PC-3 (cell line): Measurements from ENCODE around the gene SELPLG. TPM values are rescaled to one million over a fixed set of nuclear protein-coding genes. Genes with fewer than 3 reads are reported as not detected.
"Not testable (repeated sequence)": the region's sequence is repeated elsewhere in the genome, so short reads cannot be mapped to it uniquely, and the experiment has no call there.

Source experiments
- ATAC-seq: fragments of 200-7000 bp; cut with Tn5 transposase; 2 replicates; pipeline ENCODE4 v1.9.1; 2020; ENCODE audit warnings: mild to moderate bottlenecking, moderate library complexity
- BruUV-seq: library from RNA; stranded (reverse); fragments of 400-500 nt; replicated peaks from 2 replicates; lab custom pipeline; 2021; lab: Mats Ljungman, UMichigan
- CTCF ChIA-PET: fragments of 300-600 bp; sonication (Branson Sonifier 250); formaldehyde crosslinking; loops from one replicate; lab custom pipeline; 2022; ENCODE audit warnings: antibody characterized with exemption; lab: Charles Lee
- POLR2A ChIA-PET: fragments of 300-600 bp; sonication (Branson Sonifier 250); formaldehyde crosslinking; loops from one replicate; lab custom pipeline; 2022; ENCODE audit warnings: antibody characterized with exemption; ENCODE audit not compliant: unreplicated experiment; lab: Charles Lee
- DNase-seq: peaks from one replicate; pipeline ENCODE4 v3.0.0-alpha.2; 2015
- H2AFZ ChIP-seq: fragments of 300-600 bp; sonication (generic); 2 replicates; pipeline ENCODE4 v1.6.0; 2016; ENCODE audit warnings: antibody characterized with exemption, low read length
- H3F3A ChIP-seq: fragments of 300-600 bp; sonication (generic); one replicate; pipeline ENCODE4 v1.6.0; 2017; ENCODE audit warnings: antibody characterized with exemption, low read length, control low read depth, mild to moderate bottlenecking; ENCODE audit not compliant: unreplicated experiment
- H3K27ac ChIP-seq: fragments of 300-600 bp; sonication (generic); 2 replicates; pipeline ENCODE4 v1.5.1; 2016; ENCODE audit warnings: mild to moderate bottlenecking, low read length
- H3K27me3 ChIP-seq: fragments of 300-600 bp; sonication (generic); 2 replicates; pipeline ENCODE4 v1.6.1; 2016; ENCODE audit warnings: low read length, mixed read lengths
- H3K36me3 ChIP-seq: fragments of 300-600 bp; sonication (generic); 2 replicates; pipeline ENCODE4 v1.6.1; 2016; ENCODE audit warnings: low read depth, mixed run types, low read length, mixed read lengths
- H3K4me1 ChIP-seq: fragments of 300-600 bp; sonication (generic); 2 replicates; pipeline ENCODE4 v1.5.1; 2016; ENCODE audit warnings: low read length; ENCODE audit not compliant: insufficient read depth
- H3K4me2 ChIP-seq: fragments of 300-600 bp; sonication (generic); 2 replicates; pipeline ENCODE4 v1.6.0; 2016; ENCODE audit warnings: low read length
- H3K4me3 ChIP-seq: fragments of 300-600 bp; sonication (generic); 2 replicates; pipeline ENCODE4 v1.5.1; 2016; ENCODE audit warnings: mild to moderate bottlenecking, low read length, mixed read lengths
- H3K79me2 ChIP-seq: fragments of 300-600 bp; sonication (generic); 2 replicates; pipeline ENCODE4 v1.6.1; 2017; ENCODE audit warnings: low read length, mixed read lengths
- H3K9ac ChIP-seq: fragments of 300-600 bp; sonication (generic); 2 replicates; pipeline ENCODE4 v1.6.0; 2016; ENCODE audit warnings: mild to moderate bottlenecking, low read length
- H3K9me2 ChIP-seq: fragments of 300-600 bp; sonication (generic); replicated peaks from 2 replicates; pipeline ENCODE4 v1.6.1; 2016; ENCODE audit warnings: mixed run types, low read length, mixed read lengths
- H3K9me3 ChIP-seq: fragments of 300-600 bp; sonication (generic); 2 replicates; pipeline ENCODE4 v1.6.1; 2016; ENCODE audit warnings: low read length, mixed read lengths
- H4K20me1 ChIP-seq: fragments of 300-600 bp; sonication (generic); 2 replicates; pipeline ENCODE4 v1.6.1; 2016; ENCODE audit warnings: low read length, mixed read lengths
- CTCF ChIP-seq: fragments of 300-600 bp; sonication (generic); conservative IDR thresholded peaks from 2 replicates; pipeline ENCODE4 v1.5.1; 2017; ENCODE audit warnings: antibody characterized with exemption, low read depth, mild to moderate bottlenecking, low read length
- EZH2 ChIP-seq: fragments of 300-600 bp; sonication (generic); IDR thresholded peaks from one replicate; pipeline ENCODE4 v1.6.1; 2017; ENCODE audit warnings: antibody characterized with exemption, mild to moderate bottlenecking, low read length; ENCODE audit not compliant: unreplicated experiment
- EZH2phosphoT487 ChIP-seq: fragments of 300-600 bp; sonication (generic); IDR thresholded peaks from 2 replicates; pipeline ENCODE4 v1.6.1; 2018; ENCODE audit warnings: mild to moderate bottlenecking, antibody characterized with exemption, low read length, borderline replicate concordance
- intact Hi-C: fragments of 100-400 bp; cut with micrococcal nuclease; formaldehyde crosslinking; loops from 2 replicates; pipeline ENCODE4 v1.9.0; 2023
- total RNA-seq: library from RNA; depleted of rRNA; stranded (reverse); fragments of >200 nt; gene quantifications from 2 replicates; pipeline ENCODE4 v1.2.3, GENCODE V29; 2014

Gene SELPLG
- total RNA-seq, 1 experiment from 2014 or later: 0.73 TPM

- DNase-seq (peak; percentile 98), ATAC-seq (peak; percentile 86)
- Histone ChIP-seq H3K4me2 (peak overlapping the region; percentile 56), H3K27ac (peak overlapping the region; percentile 13; the same call in 1 of the 2 replicates), H3K4me3 (no peak overlapping the region), H3F3A (no peaks in the 10 kb centered on the region), H3K4me1 (peaks cover 22% of the 10 kb centered on the region), H3K79me2 (peaks cover 88% of the 10 kb centered on the region), H4K20me1 (0 out of 2 replicates have a peak, but pooled peaks cover 5% of the 10 kb centered on the region), H3K9me2 (no peaks in the 10 kb centered on the region), H3K36me3 (peaks cover 17% of the 10 kb centered on the region; the same call in 1 of the 2 replicates), H2AFZ (no peak overlapping the region), H3K9me3 (no peaks in the 10 kb centered on the region), H3K27me3 (no peaks in the 10 kb centered on the region), H3K9ac (no peak overlapping the region)
- TF ChIP-seq CTCF (peak; percentile 96), EZH2 (no peak), EZH2phosphoT487 (no peak)
- intact Hi-C loops: loop anchor here (1.0 to 10.0 kb wide), 7 partner anchors 26 to 428 kb away; partner anchors contain the start of gene ALKBH2
- no TSS peak for BruUV-seq
- ChIA-PET CTCF (interaction anchor here (0.6 to 2.4 kb wide), 9 partner anchors 15 to 1949 kb away, joined by 3 to 27 read pairs (median 4); no protein-coding TSS in a partner anchor), POLR2A (interaction anchor here (0.6 to 1.1 kb wide), 3 partner anchors 31 to 66 kb away, joined by 3 read pairs; no protein-coding TSS in a partner anchor)
Measured at GRCh38 chr12:108664338-108665258, 30.9 kb upstream of the SELPLG start.

- intact Hi-C loops: loop anchor here (2.0 to 10.0 kb wide), 4 partner anchors 27 to 429 kb away; partner anchors contain the start of gene ALKBH2
- TF ChIP-seq EZH2phosphoT487 (no peak), EZH2 (no peak), CTCF (no peak)
Measured at GRCh38 chr12:108663324-108664015, 29.8 kb upstream of the SELPLG start.

GRCh38 chr12:108658115-108658514 is 24.4 kb upstream of the SELPLG start:
- peaks cover 33% of the 10 kb centered on the region for H3K36me3 ChIP-seq

More at GRCh38 chr12:108663324-108664015, 29.8 kb upstream of the SELPLG start:
- DNase-seq (no peak), ATAC-seq (no peak)
- H3K27me3 ChIP-seq: no peaks in the 10 kb centered on the region
- CTCF ChIA-PET: interaction anchor here (2.4 kb wide), 1 partner anchor 140 kb away, joined by 27 read pairs; no protein-coding TSS in a partner anchor
- POLR2A ChIA-PET: no interaction called here
- H3K36me3 ChIP-seq: peaks cover 25% of the 10 kb centered on the region
- H4K20me1 ChIP-seq: 0 out of 2 replicates have a peak, but pooled peaks cover 5% of the 10 kb centered on the region
- no peak overlapping the region for H3K4me2 ChIP-seq
- peaks cover 22% of the 10 kb centered on the region for H3K4me1 ChIP-seq
- H3F3A ChIP-seq: no peaks in the 10 kb centered on the region
- H3K79me2 ChIP-seq: peaks cover 78% of the 10 kb centered on the region
- no peak overlapping the region for H3K9ac ChIP-seq
- H3K27ac ChIP-seq: no peak overlapping the region
- no peaks in the 10 kb centered on the region for H3K9me3 ChIP-seq
- no TSS peak for BruUV-seq
- H3K9me2 ChIP-seq: no peaks in the 10 kb centered on the region
- no peak overlapping the region for H2AFZ ChIP-seq
- no peak overlapping the region for H3K4me3 ChIP-seq

More at GRCh38 chr12:108658115-108658514, 24.4 kb upstream of the SELPLG start:
- H3K4me3 ChIP-seq, BruUV-seq, intact Hi-C loops, H3K4me2 ChIP-seq, H3K27ac ChIP-seq, CTCF ChIA-PET, H3K9ac ChIP-seq, H3K9me2 ChIP-seq, H4K20me1 ChIP-seq, H2AFZ ChIP-seq, ATAC-seq, DNase-seq, H3K9me3 ChIP-seq, POLR2A ChIA-PET, H3F3A ChIP-seq, H3K27me3 ChIP-seq: not testable (repeated sequence)
- Histone ChIP-seq H3K4me1 (peaks cover 13% of the 10 kb centered on the region), H3K79me2 (peaks cover 30% of the 10 kb centered on the region)
